ENCODE results near the gene KRTAP10-6.
"Not testable (repeated sequence)": the region's sequence is repeated elsewhere in the genome, so short reads cannot be mapped to it uniquely, and the experiment has no call there.

KRTAP10-6 gene

DNA sequence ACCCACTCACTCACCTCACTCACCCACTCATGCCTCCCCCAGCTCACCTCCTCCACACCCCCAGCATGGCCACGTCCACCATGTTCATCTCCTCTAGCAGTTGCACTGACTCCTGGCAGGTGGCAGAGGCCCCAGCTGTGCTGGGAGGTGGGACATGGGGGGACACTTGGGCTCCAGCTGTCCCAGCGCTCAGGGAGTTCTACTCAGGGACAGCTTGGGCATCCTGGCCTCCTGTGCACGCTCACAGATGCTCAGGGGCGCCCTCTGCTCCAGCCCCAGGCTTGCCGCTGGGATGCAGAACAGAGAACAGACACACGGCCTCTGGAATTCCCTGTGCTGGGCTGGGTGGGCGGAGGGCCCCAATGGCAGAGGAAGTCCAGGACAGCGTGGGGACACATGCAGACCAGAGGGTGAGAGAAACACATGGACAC is 24.8 kb upstream of the KRTAP10-6 start:
- DNase-seq (ENCODE audit: low read depth in 3 of 3) = no peak

DNA sequence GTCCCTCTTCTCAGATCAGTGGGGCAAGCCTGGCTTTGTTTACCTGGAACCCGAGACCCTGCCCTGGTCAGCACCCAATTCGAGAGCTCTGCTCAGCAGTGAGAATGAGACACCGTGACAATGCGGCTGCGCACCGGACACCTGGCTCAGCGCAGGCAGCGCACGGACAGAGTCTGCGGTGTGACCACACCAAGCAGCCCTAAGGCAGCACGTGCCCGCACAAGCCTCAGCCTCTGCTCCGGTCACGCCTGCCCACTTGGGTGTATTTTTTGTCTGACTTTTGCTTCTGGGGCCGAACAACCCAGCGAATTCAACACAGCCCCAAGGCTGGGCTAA is 24.3 kb upstream of the KRTAP10-6 start:
- no peak for DNase-seq (ENCODE audit: low read depth in 3 of 3)

DNA sequence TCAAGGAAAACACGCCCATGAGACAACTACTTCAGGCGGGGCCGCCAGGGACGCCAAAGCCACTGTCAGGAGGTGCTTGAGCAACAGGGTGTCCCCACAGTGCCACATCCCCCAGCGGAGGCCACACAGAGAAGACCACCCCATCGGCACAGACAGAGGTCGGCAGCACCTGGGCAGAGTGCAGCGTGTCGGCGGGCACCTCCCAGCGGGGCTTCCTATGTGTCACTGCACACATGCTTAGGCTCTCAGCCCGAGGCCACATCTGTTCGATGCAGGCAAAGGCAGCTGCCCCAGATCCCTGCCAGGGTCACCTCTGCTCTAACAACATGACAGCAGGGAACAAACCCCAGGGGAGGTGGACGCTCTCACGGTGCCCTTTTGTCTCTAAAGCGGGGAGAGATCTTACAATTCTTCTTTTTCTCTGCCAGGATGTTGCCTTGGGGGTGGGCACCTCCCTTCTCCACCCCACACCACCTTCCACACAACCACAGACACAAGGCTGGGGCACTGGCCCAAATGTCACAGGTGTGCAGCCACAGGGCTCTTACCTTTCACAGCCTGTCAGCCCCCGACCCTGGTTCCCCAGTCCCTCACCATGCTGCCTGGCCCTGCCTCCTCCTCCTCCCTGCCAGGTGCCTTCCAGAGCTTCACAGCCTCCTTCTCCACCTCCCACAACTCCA is 23.7 kb upstream of the KRTAP10-6 start:
- no peak for DNase-seq (ENCODE audit: low read depth in 3 of 3)

DNA sequence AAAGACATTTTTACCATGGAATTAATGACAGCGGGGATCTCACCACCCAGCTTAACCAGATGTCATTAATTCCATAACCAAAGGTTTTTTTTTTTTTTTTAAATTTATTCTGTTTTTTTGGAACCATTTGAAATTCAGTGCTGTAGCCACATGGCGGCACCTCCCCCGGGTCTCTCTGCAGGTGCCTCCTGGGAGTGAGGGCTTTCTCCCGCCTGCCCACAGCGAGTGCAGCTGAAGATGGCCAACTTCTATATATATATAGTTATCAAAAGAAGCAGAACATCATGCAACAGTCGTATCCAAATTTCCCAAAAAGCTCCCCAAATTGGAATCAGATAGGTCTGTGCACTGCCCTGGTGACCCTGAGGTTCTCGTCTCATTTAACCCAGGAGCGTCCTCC is 23.2 kb upstream of the KRTAP10-6 start:
- DNase-seq (ENCODE audit: low read depth in 3 of 3) = no peak

DNA sequence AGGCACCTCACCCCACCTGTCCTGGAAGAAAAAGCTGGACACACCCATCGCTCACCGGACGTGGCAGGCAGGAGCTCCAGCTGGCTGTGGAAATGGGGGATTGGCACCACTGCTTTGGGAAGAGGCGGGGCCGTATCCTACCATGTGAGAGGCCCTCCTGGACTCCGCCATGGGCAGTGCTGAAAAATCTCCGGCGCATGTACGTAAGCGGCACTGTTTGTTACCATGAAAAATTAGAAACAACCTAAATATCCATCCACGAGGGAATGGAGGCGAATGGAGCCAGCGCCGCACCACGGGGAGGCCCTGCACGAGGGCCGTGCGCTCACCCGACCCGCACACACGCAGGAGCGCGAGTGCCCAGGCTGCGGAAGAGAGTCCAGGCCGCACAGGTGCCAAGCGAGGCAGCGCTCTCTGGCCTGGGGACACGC is 22.7 kb upstream of the KRTAP10-6 start:
- no peak for DNase-seq (ENCODE audit: low read depth in 3 of 3)

DNA sequence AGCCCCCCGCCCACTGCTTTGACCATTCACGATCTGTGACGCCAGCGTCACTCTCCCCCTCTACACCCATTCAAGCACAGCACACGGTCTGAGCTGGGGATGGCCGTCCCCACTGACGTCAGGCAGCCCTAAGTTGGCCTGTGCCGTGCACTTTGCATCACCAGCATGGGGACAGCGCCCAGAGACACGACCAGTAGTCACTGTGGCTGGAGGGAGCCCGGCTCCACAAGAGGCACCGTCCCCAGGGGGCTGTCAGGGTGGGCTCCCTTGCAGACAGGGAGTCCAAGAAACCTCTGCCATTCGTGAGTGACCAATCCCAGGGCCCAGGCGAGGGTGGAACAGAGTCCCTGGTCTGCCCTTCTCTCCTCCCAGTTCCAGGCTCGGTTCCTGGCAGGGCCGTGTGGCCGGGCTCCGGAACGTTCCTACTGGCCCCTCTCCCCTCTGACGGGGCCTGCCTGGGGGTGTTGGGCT is 21.9 kb upstream of the KRTAP10-6 start:
- DNase-seq (ENCODE audit: low read depth in 3 of 3) = no peak

DNA sequence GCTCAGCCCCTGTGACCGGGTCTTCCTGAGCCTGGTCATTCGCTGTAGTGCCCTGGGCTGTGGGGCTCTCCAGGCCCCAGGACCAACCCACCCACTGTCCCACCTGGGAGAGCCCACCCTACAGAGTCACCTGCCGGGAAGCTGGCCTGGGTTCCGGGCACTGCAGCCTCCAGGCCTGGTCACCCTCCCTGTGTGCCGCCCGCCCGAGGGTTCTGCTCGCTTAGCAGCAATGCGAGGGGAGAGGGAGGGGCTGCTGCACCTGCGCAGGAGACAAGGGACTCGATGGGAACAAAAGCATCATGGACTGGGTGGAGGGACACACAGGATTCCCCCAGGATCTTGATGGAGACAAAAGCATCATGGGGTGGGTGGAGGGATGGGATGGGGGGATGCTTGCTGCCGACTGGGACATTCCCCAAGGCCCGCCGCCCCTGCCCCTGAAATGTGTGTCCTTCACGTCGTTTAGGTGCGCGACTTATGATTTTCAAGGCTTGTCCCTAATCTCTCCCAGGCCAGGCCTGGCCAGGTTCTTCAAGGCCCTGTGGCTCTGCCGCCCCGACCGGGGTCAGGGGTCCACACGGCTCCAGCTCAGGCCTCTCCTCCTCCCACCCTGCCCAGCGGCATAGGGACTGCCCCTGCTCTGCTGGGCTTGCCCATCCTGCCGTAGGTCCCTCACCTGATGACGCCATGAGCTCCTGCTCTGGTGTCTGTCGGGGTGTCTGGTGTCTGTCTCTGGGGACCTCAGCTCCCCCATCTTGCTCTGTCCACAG is 21.3 kb upstream of the KRTAP10-6 start:
- no peak for DNase-seq (ENCODE audit: low read depth in 3 of 3)

DNA sequence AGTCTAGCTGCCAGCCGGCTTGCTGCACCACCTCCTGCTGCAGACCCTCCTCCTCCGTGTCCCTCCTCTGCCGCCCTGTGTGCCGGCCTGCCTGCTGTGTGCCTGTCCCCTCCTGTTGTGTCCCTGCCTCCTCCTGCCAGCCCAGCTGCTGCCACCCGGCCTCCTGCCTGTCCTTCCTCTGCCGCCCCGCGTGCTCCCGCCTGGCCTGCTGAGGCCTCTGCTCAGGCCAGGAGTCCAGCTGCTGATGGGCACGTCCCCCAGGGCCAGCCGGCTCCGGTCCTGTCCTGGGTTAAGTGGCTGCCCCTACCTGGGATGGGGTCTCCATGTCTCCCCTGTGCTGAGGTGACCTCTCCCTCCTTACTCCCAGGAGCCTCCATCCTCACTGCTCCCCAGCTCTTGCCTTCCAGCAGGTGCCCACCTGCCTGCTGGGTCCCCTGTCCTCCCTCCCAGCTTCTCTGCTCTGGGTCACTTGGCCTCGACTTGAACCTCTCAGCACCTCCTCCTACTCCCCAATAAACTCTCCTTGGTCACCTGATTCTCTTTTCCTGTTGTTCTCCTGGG is 20.4 kb upstream of the KRTAP10-6 start:
- no peak for DNase-seq (ENCODE audit: low read depth in 3 of 3)

DNA sequence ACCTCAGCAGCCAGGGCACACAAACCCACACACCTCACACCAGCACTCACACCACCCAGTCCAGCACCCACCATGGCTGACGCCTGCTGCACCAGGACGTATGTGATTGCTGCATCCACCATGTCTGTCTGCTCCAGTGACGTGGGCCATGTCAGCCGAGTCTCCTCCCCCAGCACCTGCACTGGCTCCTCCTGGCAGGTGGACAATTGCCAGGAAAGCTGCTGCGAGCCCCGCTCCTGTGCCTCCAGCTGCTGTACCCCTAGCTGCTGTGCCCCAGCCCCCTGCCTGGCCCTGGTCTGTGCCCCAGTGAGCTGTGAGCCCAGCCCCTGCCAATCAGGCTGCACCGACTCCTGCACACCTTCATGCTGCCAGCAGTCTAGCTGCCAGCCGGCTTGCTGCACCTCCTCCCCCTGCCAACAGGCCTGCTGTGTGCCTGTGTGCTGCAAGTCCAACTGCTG is 19.8 kb upstream of the KRTAP10-6 start, which contains the start of gene KRTAP10-8:
KRTAP10-8 (plus strand) TSS at position 51 of the 458 bp plus-strand sequence; CDS start at position 73, 22 bp downstream.
- no peak for DNase-seq (ENCODE audit: low read depth in 3 of 3)

DNA sequence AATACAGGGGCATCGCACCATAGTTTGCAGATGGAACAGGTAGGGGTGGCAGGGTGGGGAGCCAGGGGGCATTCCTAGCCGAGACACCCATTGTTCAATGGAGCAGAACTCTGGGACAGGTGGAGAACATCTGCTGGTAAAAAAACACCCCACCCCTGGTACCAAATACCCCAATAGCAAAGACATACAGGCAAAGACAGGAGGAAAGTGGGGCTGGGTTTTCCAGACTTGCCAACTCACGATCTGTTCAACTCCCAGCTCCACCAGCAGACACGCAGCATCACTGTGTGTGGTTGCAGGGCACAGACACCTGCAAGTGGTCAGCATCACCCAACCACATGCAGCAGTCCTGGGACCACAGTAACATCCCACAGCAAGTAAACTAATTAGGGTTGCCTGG is 19.2 kb upstream of the KRTAP10-6 start:
- no peak for DNase-seq (ENCODE audit: low read depth in 3 of 3)

DNA sequence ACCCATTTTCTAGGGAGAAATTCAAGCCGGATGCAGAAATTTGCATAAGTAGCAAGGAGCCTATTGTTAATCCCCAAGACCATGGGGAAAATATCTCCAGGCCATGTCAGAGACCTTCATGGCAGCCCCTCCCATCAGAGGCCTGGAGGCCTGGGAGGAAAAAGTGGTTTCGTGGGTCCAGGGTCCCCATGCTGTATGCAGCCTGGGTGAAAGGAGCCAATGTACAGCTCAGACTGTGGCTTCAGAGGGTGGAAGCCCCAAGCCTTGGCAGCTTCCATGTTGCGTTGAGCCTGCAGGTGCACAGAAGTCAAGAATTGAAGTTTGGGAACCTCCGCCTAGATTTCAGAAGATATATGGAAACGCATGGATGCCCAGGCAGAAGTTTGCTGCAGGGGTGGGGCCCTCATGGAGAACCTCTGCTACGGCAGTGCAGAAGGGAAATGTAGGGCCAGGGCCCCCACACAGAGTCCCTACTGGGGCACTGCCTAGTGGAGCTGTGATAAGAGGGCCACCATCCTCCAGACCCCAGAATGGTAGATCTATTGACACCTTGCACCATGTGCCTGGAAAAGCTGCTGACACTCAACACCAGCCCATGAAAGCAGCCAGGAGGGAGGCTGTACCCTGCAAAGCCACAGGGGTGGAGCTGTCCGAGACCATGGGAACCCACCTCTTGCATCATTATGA is 18.0 kb upstream of the KRTAP10-6 start:
- not testable (repeated sequence) for DNase-seq (ENCODE audit: low read depth in 3 of 3)

DNA sequence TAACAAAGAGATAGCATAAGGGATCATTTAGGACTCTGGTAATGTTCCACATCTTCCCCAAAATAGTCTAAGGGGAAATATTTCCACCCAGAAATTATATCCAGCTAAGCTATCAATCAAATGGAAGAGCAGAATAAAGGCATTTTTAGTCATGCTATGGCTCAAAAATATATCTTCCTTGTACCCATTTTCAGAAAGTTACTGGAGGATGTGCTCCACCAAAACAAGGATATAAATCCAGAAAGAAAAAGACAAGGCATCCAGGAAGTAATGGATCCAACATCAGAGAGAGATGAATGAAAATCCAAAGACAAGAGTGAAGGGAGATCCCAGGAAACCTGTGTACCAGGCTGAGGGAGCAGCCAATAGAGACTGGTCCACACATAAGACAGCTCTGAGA is 16.9 kb upstream of the KRTAP10-6 start:
- DNase-seq (ENCODE audit: low read depth in 3 of 3) = no peak

DNA sequence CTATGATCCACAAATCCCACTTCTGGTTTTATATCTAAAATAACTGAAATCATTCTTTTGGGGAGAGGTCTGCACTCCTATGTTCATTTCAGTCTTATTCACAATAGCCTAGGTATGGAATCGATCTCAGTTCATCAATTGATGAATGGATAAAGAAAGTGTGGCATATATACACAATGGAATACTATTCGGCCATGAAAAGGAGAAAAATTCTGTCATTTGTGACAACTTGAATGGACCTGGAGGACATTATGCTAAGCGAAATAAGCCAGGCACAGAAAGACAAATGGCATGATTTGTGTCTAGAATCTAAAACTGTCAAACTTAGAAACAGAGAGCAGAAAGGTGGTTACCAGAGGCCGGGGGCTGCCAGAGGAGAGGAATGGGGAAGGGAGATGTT is 14.2 kb upstream of the KRTAP10-6 start:
- DNase-seq (ENCODE audit: low read depth in 3 of 3) = no peak

DNA sequence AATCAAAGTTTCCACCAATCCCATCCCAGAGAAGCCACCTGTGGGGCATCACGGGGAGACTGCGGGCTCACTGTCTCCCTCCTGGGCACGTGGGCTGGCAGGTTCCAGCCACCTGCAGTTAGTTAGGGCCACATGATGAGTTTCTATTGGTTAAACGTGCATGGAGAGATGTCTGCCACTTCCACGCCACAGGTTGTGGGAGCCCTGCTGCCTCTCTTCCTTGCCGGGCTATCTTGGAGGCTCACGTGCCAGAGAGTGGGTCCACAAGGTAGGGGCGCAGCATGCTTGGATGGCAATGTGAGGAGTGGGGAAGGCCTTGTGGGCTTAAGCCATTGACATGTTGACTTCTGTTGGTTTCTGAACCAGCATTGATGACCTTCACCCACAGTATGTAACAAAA is 11.6 kb upstream of the KRTAP10-6 start:
- DNase-seq (ENCODE audit: low read depth in 3 of 3) = no peak

DNA sequence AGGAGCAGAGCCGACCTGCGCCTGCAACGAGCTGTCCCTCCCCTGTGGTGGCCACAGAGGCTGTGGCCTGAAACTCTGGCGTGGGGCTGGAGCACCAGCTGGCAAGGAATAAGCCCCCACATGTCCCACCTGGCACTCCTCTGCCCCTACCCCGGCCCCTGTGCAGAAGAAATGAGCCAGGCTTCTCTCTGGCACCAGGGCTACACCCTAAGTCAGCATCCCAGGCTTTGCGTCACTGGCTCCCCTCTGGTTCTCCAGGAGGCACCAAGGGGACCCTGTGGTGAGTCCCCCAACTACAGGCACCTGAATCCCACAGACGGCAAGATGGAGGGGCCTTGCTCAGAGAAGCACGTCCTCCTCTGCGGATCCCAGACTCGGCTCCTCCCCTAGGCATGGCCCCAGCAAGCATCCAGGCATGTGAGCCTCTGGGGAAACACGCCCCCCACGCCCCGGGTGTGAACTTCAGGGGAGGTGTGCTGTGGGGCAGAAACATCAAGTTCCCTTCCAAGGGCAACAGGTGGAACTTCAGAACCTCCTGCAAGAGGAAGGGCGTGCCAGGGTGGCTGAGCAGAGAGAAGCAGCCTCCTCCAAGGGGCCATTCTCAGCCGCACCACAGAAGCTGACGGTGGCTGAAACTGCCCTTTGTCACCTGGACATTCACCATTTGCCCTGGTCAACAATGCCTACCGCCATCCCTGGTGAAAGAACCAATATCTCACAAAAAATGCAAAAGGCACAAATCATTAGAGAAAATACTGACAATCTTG is 11.0 kb upstream of the KRTAP10-6 start:
- no peak for DNase-seq (ENCODE audit: low read depth in 3 of 3)

DNA sequence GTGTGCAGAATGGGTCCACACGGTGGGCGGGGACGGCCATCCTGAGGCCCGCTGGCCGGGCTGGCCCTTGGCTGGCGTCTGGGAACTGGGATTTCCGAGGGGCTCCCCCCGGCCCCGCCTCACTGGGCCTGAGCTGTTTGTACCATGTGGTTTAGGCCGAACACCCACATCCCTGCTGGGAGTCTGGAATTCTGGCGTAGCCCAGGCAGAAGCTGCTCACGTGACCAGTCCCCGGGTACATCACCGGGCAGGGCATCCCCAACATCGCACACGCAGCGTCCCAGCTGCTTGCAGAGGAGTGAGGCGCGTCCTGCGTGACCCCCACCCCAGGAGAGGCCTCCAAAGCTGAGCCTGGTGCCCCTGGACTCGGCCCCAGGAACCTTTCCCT is 10.2 kb upstream of the KRTAP10-6 start:
- no peak for DNase-seq (ENCODE audit: low read depth in 3 of 3)

DNA sequence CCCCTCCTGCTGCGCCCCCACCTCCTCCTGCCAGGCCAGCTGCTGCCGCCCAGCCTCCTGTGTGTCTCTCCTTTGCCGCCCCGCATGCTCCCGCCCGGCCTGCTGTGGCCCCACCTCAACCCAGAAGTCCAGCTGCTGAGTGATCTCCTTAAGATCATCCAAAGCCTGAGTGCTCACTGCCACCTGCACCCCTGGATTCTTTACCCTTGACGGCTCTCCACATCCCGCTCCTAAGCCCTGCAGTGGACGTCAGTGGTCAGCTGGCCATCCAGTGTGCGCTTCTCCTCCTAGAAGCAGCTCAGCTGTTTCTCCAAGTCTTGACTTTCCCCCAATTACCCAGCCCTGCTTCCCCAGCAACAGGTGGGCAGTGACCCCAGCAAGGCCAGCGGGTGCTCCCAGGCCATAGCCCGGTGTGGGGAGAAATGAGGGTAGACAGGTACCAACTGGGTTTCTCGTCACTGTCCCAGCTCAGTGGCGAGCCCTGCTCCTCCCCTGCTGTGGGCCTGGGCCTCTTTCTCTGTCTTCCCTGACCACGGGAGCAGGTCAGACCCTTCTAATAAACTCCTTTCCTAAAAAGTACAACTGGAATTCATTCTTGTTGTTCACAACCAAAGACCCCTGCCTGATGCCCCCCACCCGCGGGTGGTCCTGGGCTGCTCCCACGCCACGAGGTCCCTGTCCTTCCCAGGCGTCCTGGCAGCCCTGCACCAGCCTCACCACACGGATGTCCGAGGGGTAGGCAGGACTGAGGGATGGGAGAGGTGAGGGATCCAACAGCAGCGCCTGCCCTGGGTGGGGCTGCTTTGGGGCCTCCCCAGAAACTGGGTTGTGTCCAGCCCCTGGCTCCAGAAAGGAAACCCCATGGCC is 9.5 kb upstream of the KRTAP10-6 start:
- DNase-seq (ENCODE audit: low read depth in 3 of 3) = no peak

DNA sequence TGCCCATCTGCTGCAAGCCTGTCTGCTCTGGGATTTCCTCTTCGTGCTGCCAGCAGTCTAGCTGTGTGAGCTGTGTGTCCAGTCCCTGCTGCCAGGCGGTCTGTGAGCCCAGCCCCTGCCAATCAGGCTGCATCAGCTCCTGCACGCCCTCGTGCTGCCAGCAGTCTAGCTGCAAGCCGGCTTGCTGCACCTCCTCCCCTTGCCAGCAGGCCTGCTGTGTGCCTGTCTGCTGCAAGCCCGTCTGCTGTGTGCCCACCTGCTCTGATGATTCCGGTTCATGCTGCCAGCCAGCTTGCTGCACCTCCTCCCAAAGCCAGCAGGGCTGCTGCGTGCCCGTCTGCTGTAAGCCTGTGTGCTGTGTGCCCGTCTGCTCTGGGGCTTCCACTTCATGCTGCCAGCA is 8.8 kb upstream of the KRTAP10-6 start:
- not testable (repeated sequence) for DNase-seq (ENCODE audit: low read depth in 3 of 3)

DNA sequence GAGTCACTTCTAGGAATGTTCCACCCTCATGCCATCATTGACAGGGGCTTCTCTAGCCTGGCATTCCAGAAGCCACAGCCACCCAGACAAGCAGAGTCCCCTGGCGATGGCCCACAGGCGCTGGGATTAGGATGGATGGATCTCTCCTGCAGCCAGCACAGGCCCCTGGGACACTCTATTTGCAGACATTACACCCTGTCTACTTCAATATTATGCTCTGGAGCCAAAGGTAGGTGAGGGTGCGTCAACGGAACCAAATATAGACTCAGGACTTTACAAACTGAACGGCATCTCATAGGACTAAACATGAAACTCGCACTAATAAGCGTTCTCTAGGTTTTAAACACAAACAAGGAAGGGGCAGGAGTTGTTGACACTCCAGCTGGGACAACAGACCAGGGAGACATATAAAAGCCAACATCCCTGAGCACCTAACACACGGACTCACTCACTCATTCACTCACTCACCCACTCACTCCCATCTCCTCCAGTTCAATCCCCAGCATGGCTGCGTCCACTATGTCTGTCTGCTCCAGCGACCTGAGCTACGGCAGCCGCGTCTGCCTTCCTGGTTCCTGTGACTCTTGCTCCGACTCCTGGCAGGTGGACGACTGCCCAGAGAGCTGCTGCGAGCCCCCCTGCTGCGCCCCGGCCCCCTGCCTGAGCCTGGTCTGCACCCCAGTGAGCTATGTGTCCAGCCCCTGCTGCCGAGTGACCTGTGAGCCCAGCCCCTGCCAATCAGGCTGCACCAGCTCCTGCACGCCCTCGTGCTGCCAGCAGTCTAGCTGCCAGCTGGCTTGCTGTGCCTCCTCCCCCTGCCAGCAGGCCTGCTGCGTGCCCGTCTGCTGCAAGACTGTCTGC is 8.0 kb upstream of the KRTAP10-6 start, which contains the start of gene KRTAP10-7:
KRTAP10-7 (plus strand) TSS at position 480 of the 861 bp plus-strand sequence; CDS start at position 505, 25 bp downstream.
- not testable (repeated sequence) for DNase-seq (ENCODE audit: low read depth in 3 of 3)

All from stimulated activated CD4-positive, alpha-beta T cell treated with anti-CD3 and anti-CD28 coated beads, TNF-alpha, amount 100 ng/mL, for 48 hours (primary cell).